K562 (cell line): ENCODE results near the gene OR2A14. TPM values are rescaled to one million over a fixed set of nuclear protein-coding genes. Genes with fewer than 3 reads are reported as not detected.

Experiments
- ATAC-seq: fragments of 200-7000 bp; cut with Tn5 transposase; 3 replicates; pipeline ENCODE4 v1.9.1; 2020; ENCODE audit warnings: moderate library complexity
- BruUV-seq: library from RNA; stranded (reverse); fragments of 400-500 nt; replicated peaks from 2 replicates; lab custom pipeline; 2021; lab: Mats Ljungman, UMichigan
- CTCF ChIA-PET: fragments of 300-600 bp; formaldehyde crosslinking; extraction: SDS; loops from one replicate; lab custom pipeline; 2021; ENCODE audit warnings: low intra/inter-chr PET ratio; lab: Yijun Ruan, JAX
- POLR2A ChIA-PET: fragments of 300-600, 350-650 bp; sonication (Branson Sonifier 250); formaldehyde crosslinking; extraction: SDS; loops from one replicate; lab custom pipeline; 2021; ENCODE audit warnings: antibody characterized with exemption, inconsistent platforms; lab: Yijun Ruan, JAX
- DNase-seq, 4 experiments: peaks; one replicate each; pipeline versions ENCODE4 v3.0.0 to v3.0.0-alpha.2; 2011 to 2018; ENCODE audit warnings: low spot score in 3 of 4, mixed read lengths in 3 of 4; ENCODE audit errors: extremely low read depth in 1 of 4
- FAIRE-seq: peaks from 2 replicates; lab custom pipeline; 2011; peaks lifted over from hg19 to GRCh38; lab: Jason Lieb, UNC
- H2AFZ ChIP-seq: 2 replicates; pipeline ENCODE4 v1.6.0; 2011; ENCODE audit warnings: low read depth, low read length, control low read depth, inconsistent platforms
- H3K27ac ChIP-seq: fragments of 200-600 bp; 3 replicates; pipeline ENCODE4 v1.8.0; 2011; ENCODE audit warnings: low read depth, mild to moderate bottlenecking, control low read depth, inconsistent platforms, low read length, moderate library complexity, mixed read lengths; ENCODE audit errors: extremely low read depth
- H3K27me3 ChIP-seq, 2 experiments: fragments of 300-600 bp in 1 of 2; 2 replicates in 1 of 2; 3 replicates in 1 of 2; pipeline versions ENCODE4 v1.6.0 to v1.8.0; 2011; ENCODE audit warnings: inconsistent platforms in 2 of 2, low read length in 2 of 2, mild to moderate bottlenecking in 1 of 2, mixed read lengths in 1 of 2, moderate library complexity in 1 of 2; ENCODE audit not compliant: control insufficient read depth in 2 of 2, insufficient read depth in 2 of 2
- H3K36me3 ChIP-seq: fragments of 300-600 bp; 3 replicates; pipeline ENCODE4 v1.8.0; 2011; ENCODE audit warnings: mild to moderate bottlenecking, low read length, inconsistent platforms; ENCODE audit not compliant: control insufficient read depth, insufficient read depth
- H3K4me1 ChIP-seq, 2 experiments: fragments of 200-600 bp in 1 of 2; replicated peaks in 1 of 2; 2 replicates in 1 of 2; 3 replicates in 1 of 2; pipeline versions ENCODE4 v1.5.1 to v1.8.0; 2011; ENCODE audit warnings: inconsistent platforms in 2 of 2, low read length in 2 of 2, mild to moderate bottlenecking in 1 of 2, mixed read lengths in 1 of 2, moderate library complexity in 1 of 2; ENCODE audit not compliant: control insufficient read depth in 2 of 2, insufficient read depth in 2 of 2
- H3K4me2 ChIP-seq: 2 replicates; pipeline ENCODE4 v1.6.1; 2011; ENCODE audit warnings: low read length, control low read depth, inconsistent platforms, mixed read lengths; ENCODE audit not compliant: insufficient read depth
- H3K4me3 ChIP-seq: fragments of 200-600 bp; sonication (generic), shearing (Covaris generic); 2 replicates; pipeline ENCODE4 v1.5.1; 2016; ENCODE audit warnings: control low read depth, inconsistent platforms
- H3K79me2 ChIP-seq: fragments of 200-600 bp; 3 replicates; pipeline ENCODE4 v1.8.0; 2011; ENCODE audit warnings: low read length, inconsistent platforms; ENCODE audit not compliant: control insufficient read depth, insufficient read depth
- H3K9ac ChIP-seq, 2 experiments: 2 replicates each; pipeline versions ENCODE4 v1.6.0 to v1.6.1; 2011; ENCODE audit warnings: low read depth in 2 of 2, low read length in 2 of 2, control low read depth in 1 of 2, inconsistent platforms in 1 of 2, mild to moderate bottlenecking in 1 of 2, mixed read lengths in 1 of 2; ENCODE audit not compliant: insufficient read depth in 1 of 2
- H3K9me1 ChIP-seq: one replicate; pipeline ENCODE4 v1.6.0; 2011; ENCODE audit warnings: inconsistent platforms, mild to moderate bottlenecking, low read length, moderate library complexity; ENCODE audit not compliant: control insufficient read depth, insufficient read depth
- H3K9me3 ChIP-seq: replicated peaks from 2 replicates; pipeline ENCODE4 v1.5.1; 2011; ENCODE audit warnings: low read depth, low read length, inconsistent platforms; ENCODE audit not compliant: control insufficient read depth, insufficient read depth
- H4K20me1 ChIP-seq: replicated peaks from 2 replicates; pipeline ENCODE4 v1.6.1; 2011; ENCODE audit warnings: low read length, inconsistent platforms, mixed read lengths; ENCODE audit not compliant: control insufficient read depth, insufficient read depth
- CEBPB ChIP-seq: fragments of 450-650 bp; IDR thresholded peaks from 2 replicates; pipeline ENCODE4 v1.6.1; 2016; ENCODE audit warnings: missing genetic modification characterization, missing compliant biosample characterization
- CEBPG ChIP-seq, 3 experiments: fragments of 200-800 bp in 1 of 3; sonication (Bioruptor generic) in 1 of 3; sonication (generic) in 1 of 3; formaldehyde crosslinking in 1 of 3; IDR thresholded peaks in 2 of 3; conservative IDR thresholded peaks in 1 of 3; 2 replicates each; pipeline versions ENCODE4 v1.6.1 to v1.8.0; 2016 to 2022; ENCODE audit warnings: missing compliant biosample characterization in 2 of 3, missing genetic modification characterization in 2 of 3, mild to moderate bottlenecking in 1 of 3, missing genetic modification reagents in 1 of 3
- RFX1 ChIP-seq: fragments of 450-650 bp; IDR thresholded peaks from 2 replicates; pipeline ENCODE4 v1.6.1; 2016; ENCODE audit warnings: mild to moderate bottlenecking, moderate library complexity
- SRSF9 ChIP-seq: fragments of 200-400 bp; formaldehyde crosslinking; IDR thresholded peaks from 2 replicates; pipeline ENCODE4 v1.6.1; 2017; ENCODE audit warnings: low read depth, low read length, borderline replicate concordance
- THAP7 ChIP-seq: fragments of 250-450 bp; sonication (Bioruptor Pico); IDR thresholded peaks from 2 replicates; pipeline ENCODE4 v1.5.0; 2021
- WGBS: fragments of 100-300 bp; shearing (Covaris generic); methylation state at CpG from one replicate; pipeline ENCODE4 v1.1.6; 2016; ENCODE audit warnings: low coverage, mixed read lengths; ENCODE audit not compliant: insufficient coverage; ENCODE audit errors: missing lambda C conversion rate; 5-methylcytosine and 5-hydroxymethylcytosine counted together
- in situ Hi-C: fragments of 300-500 bp; cut with MboI; formaldehyde crosslinking; loops from 4 replicates; pipeline ENCODE4 v1.15.0; 2018; ENCODE audit warnings: inconsistent platforms, mixed read lengths
- intact Hi-C: fragments of 100-400 bp; cut with micrococcal nuclease; formaldehyde crosslinking; loops from 2 replicates; pipeline ENCODE4 v1.14.2; 2022
- polyA plus RNA-seq, 8 experiments: library from polyadenylated mRNA; depleted of rRNA in 4 of 8; stranded (reverse) in 5 of 8; unstranded in 3 of 8; fragments of >200 nt; fragmentation: Nextera tagmentation in 2 of 8; fragmentation: Illumina TruSeq in 1 of 8; extraction: Ambion mirVana in 2 of 8; extraction: Trizol in 1 of 8; gene quantifications; 2 replicates each; pipeline versions ENCODE4 v1.2.1 to v1.2.3, GENCODE V29; 2011 to 2014; ENCODE audit warnings: inconsistent platforms in 1 of 8, missing spikeins in 1 of 8
- total RNA-seq, 7 experiments: library from RNA; depleted of rRNA in 6 of 7; stranded (reverse); fragments of >200 nt in 6 of 7; fragmentation: Illumina TruSeq in 2 of 7; extraction: Trizol in 2 of 7; gene quantifications; 2 replicates each; pipeline versions ENCODE4 v1.2.1 to v1.2.3, GENCODE V29; 2011 to 2021; ENCODE audit warnings: low replicate concordance in 1 of 7

Gene OR2A14
- total and polyA plus RNA-seq, 9 of the 15 experiments (the other 6 are each of a cell fraction or from before 2014, with no cell fraction given), result not detected

- no peaks in the 10 kb centered on the region for H3K27me3 ChIP-seq
- no peak overlapping the region for H3K4me2 ChIP-seq
- no peaks in the 10 kb centered on the region for H3K4me1 ChIP-seq
- POLR2A ChIA-PET, result no interaction called here
- FAIRE-seq (no peak), ATAC-seq (no peak), DNase-seq (no peak)
- no peak overlapping the region for H3K4me3 ChIP-seq
- H3K79me2 ChIP-seq, result no peaks in the 10 kb centered on the region
- 0% methylated on average over 1 of the region's 1 CpG for WGBS
- H3K9me1 ChIP-seq, result no peaks in the 10 kb centered on the region
- BruUV-seq, result no TSS peak
- H3K27ac ChIP-seq, result no peak overlapping the region
- CTCF ChIA-PET, result no interaction called here
- no peak overlapping the region for H2AFZ ChIP-seq
- TF ChIP-seq THAP7 (CRISPR knock-in tag) (no peak), RFX1 (peak; percentile 87)
- TF ChIP-seq, all 486 proteins: peak for 1
- Histone ChIP-seq H3K9ac (no peak overlapping the region), H3K36me3 (no peaks in the 10 kb centered on the region), H4K20me1 (no peaks in the 10 kb centered on the region), H3K9me3 (no peaks in the 10 kb centered on the region)
- in situ Hi-C loops (no loop called here), intact Hi-C loops (loop anchor here (5.0 kb wide), 1 partner anchor 397 kb away; no protein-coding TSS in a partner anchor)
These were observed 11.1 kb downstream of the OR2A14 start for GRCh38 chr7:144134116-144134515.

GRCh38 chr7:144137501-144137900 lies 14.5 kb downstream of the OR2A14 start:
- H2AFZ ChIP-seq, result no peak overlapping the region
- no peak for FAIRE-seq
- H3K27me3 ChIP-seq, result no peaks in the 10 kb centered on the region
- POLR2A ChIA-PET, result no interaction called here
- ATAC-seq, result no peak
- TF ChIP-seq CEBPB (tag) (0 out of 2 replicates have a peak, but pooled peaks have one; percentile 18), CEBPG (CRISPR knock-in tag; IDR thresholded peaks at IDR 0.05) (no peak), CEBPG (tag; conservative IDR thresholded peaks at IDR 0.05 in 1 of 2, IDR thresholded peaks at IDR 0.05 in 1 of 2) (0 out of 4 replicates have a peak, but pooled peaks of 1 of the 2 experiments have one; percentile 36), SRSF9 (no peak)
- intact Hi-C loops (no loop called here), in situ Hi-C loops (no loop called here)
- H3K79me2 ChIP-seq, result no peaks in the 10 kb centered on the region
- no peaks in the 10 kb centered on the region for H4K20me1 ChIP-seq
- no peaks in the 10 kb centered on the region for H3K36me3 ChIP-seq
- no peak overlapping the region for H3K9ac ChIP-seq
- BruUV-seq, result no TSS peak
- DNase-seq, result no peak
- H3K27ac ChIP-seq, result no peak overlapping the region
- no peak overlapping the region for H3K4me3 ChIP-seq
- H3K9me3 ChIP-seq, result no peaks in the 10 kb centered on the region
- CTCF ChIA-PET, result no interaction called here
- WGBS, result 0% methylated on average over 1 of the region's 1 CpG
- H3K9me1 ChIP-seq, result no peaks in the 10 kb centered on the region
- H3K4me1 ChIP-seq, result no peaks in the 10 kb centered on the region
- H3K4me2 ChIP-seq, result no peak overlapping the region
